ENCODE data around the gene SP6.

SP6 gene

GRCh38 chr17:47844814-47845715, 5.9 kb downstream of the SP6 start:
- no peak for DNase-seq (ENCODE audit: extremely low read depth, low read depth)
- TF ChIP-seq, protein P1, sequence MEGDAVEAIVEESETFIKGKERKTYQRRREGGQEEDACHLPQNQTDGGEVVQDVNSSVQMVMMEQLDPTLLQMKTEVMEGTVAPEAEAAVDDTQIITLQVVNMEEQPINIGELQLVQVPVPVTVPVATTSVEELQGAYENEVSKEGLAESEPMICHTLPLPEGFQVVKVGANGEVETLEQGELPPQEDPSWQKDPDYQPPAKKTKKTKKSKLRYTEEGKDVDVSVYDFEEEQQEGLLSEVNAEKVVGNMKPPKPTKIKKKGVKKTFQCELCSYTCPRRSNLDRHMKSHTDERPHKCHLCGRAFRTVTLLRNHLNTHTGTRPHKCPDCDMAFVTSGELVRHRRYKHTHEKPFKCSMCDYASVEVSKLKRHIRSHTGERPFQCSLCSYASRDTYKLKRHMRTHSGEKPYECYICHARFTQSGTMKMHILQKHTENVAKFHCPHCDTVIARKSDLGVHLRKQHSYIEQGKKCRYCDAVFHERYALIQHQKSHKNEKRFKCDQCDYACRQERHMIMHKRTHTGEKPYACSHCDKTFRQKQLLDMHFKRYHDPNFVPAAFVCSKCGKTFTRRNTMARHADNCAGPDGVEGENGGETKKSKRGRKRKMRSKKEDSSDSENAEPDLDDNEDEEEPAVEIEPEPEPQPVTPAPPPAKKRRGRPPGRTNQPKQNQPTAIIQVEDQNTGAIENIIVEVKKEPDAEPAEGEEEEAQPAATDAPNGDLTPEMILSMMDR (IDR thresholded peaks at IDR 0.05; ENCODE audit: low read depth, low read length), result peak; percentile 38

GRCh38 chr17:47844227-47844626, 6.7 kb downstream of the SP6 start:
- no peak for DNase-seq (ENCODE audit: extremely low read depth, low read depth)
- TF ChIP-seq, protein P1 (IDR thresholded peaks at IDR 0.05; ENCODE audit: low read depth, low read length), result no peak

- DNase-seq (ENCODE audit: extremely low read depth, low read depth), result no peak
- TF ChIP-seq, protein P1 (IDR thresholded peaks at IDR 0.05; ENCODE audit: low read depth, low read length), result no peak
Measured at GRCh38 chr17:47843391-47843730, 7.6 kb downstream of the SP6 start.

DNA sequence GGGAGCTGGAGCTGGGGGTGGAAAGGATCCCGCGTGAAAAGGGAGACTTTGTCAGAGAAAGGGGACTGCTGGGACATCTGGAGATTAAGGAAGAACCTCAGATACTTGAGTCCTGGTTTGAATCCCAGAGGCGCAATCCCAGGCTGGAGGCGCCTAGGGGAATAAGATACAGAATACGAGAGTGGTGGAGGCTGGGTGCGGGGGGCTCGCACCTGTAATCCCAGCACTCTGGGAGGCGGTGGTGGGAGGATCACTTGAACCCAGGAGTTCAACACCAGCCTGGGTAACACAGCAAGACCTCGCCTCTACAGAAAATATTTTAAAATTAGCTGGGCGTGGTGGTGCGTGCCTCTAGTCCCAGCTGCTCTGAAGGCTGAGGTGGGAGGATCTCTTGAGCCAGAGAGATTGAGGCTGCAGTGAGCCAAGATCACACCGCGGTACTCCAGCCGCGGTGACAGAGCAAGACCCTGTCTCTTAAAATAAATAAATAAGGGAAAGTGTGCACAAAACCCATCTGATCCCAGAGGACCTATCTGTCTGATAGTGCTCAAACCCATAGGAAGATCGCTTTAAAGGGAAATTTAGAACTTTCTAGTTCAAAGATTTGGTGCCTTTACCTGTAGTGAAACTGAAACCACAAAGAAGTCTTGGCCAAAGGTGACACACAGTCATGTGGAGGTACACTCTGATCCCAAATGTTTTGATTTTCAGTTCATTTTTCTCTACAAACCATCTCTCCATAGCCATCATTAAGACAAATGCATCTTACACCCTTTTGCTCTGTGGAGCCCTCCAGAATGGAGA, 9.3 kb downstream of the SP6 start:
- DNase-seq (ENCODE audit: extremely low read depth, low read depth), result no peak
- TF ChIP-seq, protein P1 (IDR thresholded peaks at IDR 0.05; ENCODE audit: low read depth, low read length), result no peak

- TF ChIP-seq, protein P1 (IDR thresholded peaks at IDR 0.05; ENCODE audit: low read depth, low read length), result peak; percentile 94
- DNase-seq (ENCODE audit: extremely low read depth, low read depth), result peak; percentile 59
Measured at GRCh38 chr17:47840742-47841487, 10.0 kb downstream of the SP6 start, which contains the start of gene SCRN2. SCRN2 (minus strand) TSS chr17:47841273; CDS start chr17:47840843, 430 bp downstream.

GRCh38 chr17:47840001-47840741, 10.8 kb downstream of the SP6 start:
- TF ChIP-seq, protein P1 (IDR thresholded peaks at IDR 0.05; ENCODE audit: low read depth, low read length), result no peak

More at GRCh38 chr17:47840001-47840741, 10.8 kb downstream of the SP6 start:
- no peak for DNase-seq (ENCODE audit: extremely low read depth, low read depth)

Data from AG09319 (cell line).